Loucy (cell line): ENCODE results near the gene ERBB3.

ENCODE experiments used
- H2AFZ ChIP-seq: fragments of 200-600 bp; sonication (generic); 2 replicates; pipeline ENCODE4 v1.6.0; 2016; ENCODE audit warnings: antibody characterized with exemption, mild to moderate bottlenecking, low read length, moderate library complexity
- H3F3A ChIP-seq: fragments of 200-600 bp; 2 replicates; pipeline ENCODE4 v1.6.0; 2016; ENCODE audit warnings: antibody characterized with exemption, low read depth, mild to moderate bottlenecking
- H3K27me3 ChIP-seq: fragments of 200-600 bp; sonication (generic); 2 replicates; pipeline ENCODE4 v1.6.1; 2014; ENCODE audit warnings: low read length, mild to moderate bottlenecking; ENCODE audit not compliant: insufficient read depth, poor library complexity, severe bottlenecking
- H3K36me3 ChIP-seq: fragments of 200-600 bp; sonication (generic); 2 replicates; pipeline ENCODE4 v1.6.1; 2016; ENCODE audit warnings: low read length; ENCODE audit not compliant: insufficient read depth
- H3K4me1 ChIP-seq: fragments of 200-600 bp; sonication (generic); 2 replicates; pipeline ENCODE4 v1.5.1; 2014; ENCODE audit warnings: low read length, mild to moderate bottlenecking; ENCODE audit not compliant: insufficient read depth, poor library complexity, severe bottlenecking
- H3K4me2 ChIP-seq: fragments of 200-600 bp; sonication (generic); 2 replicates; pipeline ENCODE4 v1.6.0; 2014; ENCODE audit warnings: antibody characterized with exemption, low read length, low read depth, mild to moderate bottlenecking; ENCODE audit not compliant: poor library complexity, severe bottlenecking
- H3K4me3 ChIP-seq: fragments of 200-600 bp; sonication (generic); 2 replicates; pipeline ENCODE4 v1.5.1; 2014; ENCODE audit warnings: low read length, mild to moderate bottlenecking, mixed read lengths; ENCODE audit not compliant: poor library complexity, severe bottlenecking
- H3K79me2 ChIP-seq: fragments of 200-600 bp; sonication (generic); 2 replicates; pipeline ENCODE4 v1.6.1; 2014; ENCODE audit warnings: low read length; ENCODE audit not compliant: insufficient read depth
- H3K9ac ChIP-seq: fragments of 200-600 bp; sonication (generic); 2 replicates; pipeline ENCODE4 v1.6.0; 2014; ENCODE audit warnings: mild to moderate bottlenecking, low read depth, low read length, moderate library complexity; ENCODE audit not compliant: poor library complexity, severe bottlenecking
- H3K9me2 ChIP-seq: fragments of 200-600 bp; sonication (generic); replicated peaks from 2 replicates; pipeline ENCODE4 v1.6.1; 2016; ENCODE audit warnings: low read depth, low read length, mixed read lengths
- H3K9me3 ChIP-seq: fragments of 200-600 bp; sonication (generic); 2 replicates; pipeline ENCODE4 v1.6.1; 2014; ENCODE audit warnings: mild to moderate bottlenecking, antibody characterized with exemption, low read length, low read depth; ENCODE audit not compliant: insufficient read depth
- H4K20me1 ChIP-seq: fragments of 200-600 bp; sonication (generic); 2 replicates; pipeline ENCODE4 v1.6.0; 2014; ENCODE audit warnings: antibody characterized with exemption, low read length, mild to moderate bottlenecking; ENCODE audit not compliant: insufficient read depth, poor library complexity, severe bottlenecking
- CTCF ChIP-seq: fragments of 200-600 bp; sonication (generic); conservative IDR thresholded peaks from 2 replicates; pipeline ENCODE4 v1.5.1; 2014; ENCODE audit warnings: mild to moderate bottlenecking, antibody characterized with exemption, low read length
- EZH2phosphoT487 ChIP-seq: fragments of 200-600 bp; IDR thresholded peaks from 2 replicates; pipeline ENCODE4 v1.6.1; 2018; ENCODE audit warnings: antibody characterized with exemption, mild to moderate bottlenecking, moderate library complexity, borderline replicate concordance

The ERBB3 gene

GRCh38 chr12:56079723-56080555 lies at the start of gene ERBB3:
Gene ERBB3 (plus strand): TSS chr12:56080165. CDS start chr12:56080301, 136 bp downstream.
- H3K9ac ChIP-seq, result peak within 1 kb of the TSS; percentile 58
- H3F3A ChIP-seq, result no peaks in the 10 kb centered on the region
- H4K20me1 ChIP-seq, result no peaks in the 10 kb centered on the region
- peak within 1 kb of the TSS; percentile 99 for H2AFZ ChIP-seq
- no peaks in the 10 kb centered on the region for H3K9me2 ChIP-seq
- peak within 1 kb of the TSS; percentile 86 for H3K4me3 ChIP-seq
- no peaks in the 10 kb centered on the region for H3K36me3 ChIP-seq
- H3K79me2 ChIP-seq, result no peaks in the 10 kb centered on the region
- no peaks in the 10 kb centered on the region for H3K9me3 ChIP-seq
- peaks cover 8% of the 10 kb centered on the region for H3K4me1 ChIP-seq
- H3K4me2 ChIP-seq, result peak within 1 kb of the TSS; percentile 99
- H3K27me3 ChIP-seq, result no peaks in the 10 kb centered on the region
- TF ChIP-seq EZH2phosphoT487 (no peak), CTCF (no peak)

GRCh38 chr12:56031987-56032386 lies 48.0 kb upstream of the ERBB3 start:
- Histone ChIP-seq H4K20me1 (no peaks in the 10 kb centered on the region), H3K36me3 (peaks cover 4% of the 10 kb centered on the region; the same call in 1 of the 2 replicates), H3F3A (no peaks in the 10 kb centered on the region), H3K4me2 (no peak overlapping the region), H3K4me1 (peaks cover under 1% of the 10 kb centered on the region), H3K27me3 (no peaks in the 10 kb centered on the region), H3K4me3 (no peak overlapping the region), H2AFZ (no peak overlapping the region), H3K9ac (no peak overlapping the region), H3K9me3 (no peaks in the 10 kb centered on the region), H3K9me2 (no peaks in the 10 kb centered on the region), H3K79me2 (no peaks in the 10 kb centered on the region)
- no peak for TF ChIP-seq EZH2phosphoT487
- TF ChIP-seq CTCF, result no peak

DNA sequence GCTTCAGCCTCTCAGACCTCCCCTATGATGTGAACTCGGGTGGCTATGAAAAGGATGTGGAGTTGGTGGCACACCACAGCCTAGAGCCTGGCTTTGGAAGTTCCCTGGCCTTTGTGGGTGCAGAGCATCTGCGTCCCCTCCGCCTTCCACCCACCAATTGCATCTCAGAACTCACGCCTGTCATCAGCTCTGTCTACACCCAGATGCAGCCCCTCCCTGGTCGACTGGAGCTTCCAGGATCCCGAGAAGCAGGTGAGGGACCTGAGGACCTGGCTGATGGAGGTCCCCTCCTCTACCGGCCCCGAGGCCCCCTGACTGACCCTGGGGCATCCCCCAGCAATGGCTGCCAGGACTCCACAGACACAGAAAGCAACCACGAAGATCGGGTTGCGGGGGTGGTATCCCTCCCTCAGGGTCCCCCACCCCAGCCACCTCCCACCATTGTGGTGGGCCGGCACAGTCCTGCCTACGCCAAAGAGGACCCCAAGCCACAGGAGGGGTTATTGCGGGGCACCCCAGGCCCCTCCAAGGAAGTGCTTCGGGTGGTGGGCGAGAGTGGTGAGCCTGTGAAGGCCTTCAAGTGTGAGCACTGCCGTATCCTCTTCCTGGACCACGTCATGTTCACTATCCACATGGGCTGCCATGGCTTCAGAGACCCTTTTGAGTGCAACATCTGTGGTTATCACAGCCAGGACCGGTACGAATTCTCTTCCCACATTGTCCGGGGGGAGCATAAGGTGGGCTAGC lies 45.2 kb upstream of the ERBB3 start:
- H3K9me3 ChIP-seq, result no peaks in the 10 kb centered on the region
- no peaks in the 10 kb centered on the region for H4K20me1 ChIP-seq
- H3K4me2 ChIP-seq, result no peak overlapping the region
- peaks cover 4% of the 10 kb centered on the region; the same call in 1 of the 2 replicates for H3K36me3 ChIP-seq
- no peak overlapping the region for H3K9ac ChIP-seq
- peaks cover 5% of the 10 kb centered on the region for H3K4me1 ChIP-seq
- no peaks in the 10 kb centered on the region for H3K79me2 ChIP-seq
- no peaks in the 10 kb centered on the region for H3K27me3 ChIP-seq
- no peak overlapping the region for H3K4me3 ChIP-seq
- H2AFZ ChIP-seq, result no peak overlapping the region
- H3K9me2 ChIP-seq, result no peaks in the 10 kb centered on the region
- H3F3A ChIP-seq, result no peaks in the 10 kb centered on the region
- no peak for TF ChIP-seq CTCF
- no peak for TF ChIP-seq EZH2phosphoT487
